H9 (cell line): ENCODE results near the gene HILPDA. TPM values are rescaled to one million over a fixed set of nuclear protein-coding genes. Genes with fewer than 3 reads are reported as not detected.

Experiments
- DNase-seq: peaks from one replicate; pipeline ENCODE4 v3.0.0-alpha.2; 2017
- H2AFZ ChIP-seq: one replicate; pipeline ENCODE4 v1.6.1; 2013; ENCODE audit warnings: mild to moderate bottlenecking, low read length, control low read depth, moderate library complexity
- H2AK5ac ChIP-seq: 2 replicates; pipeline ENCODE4 v1.6.1; 2013; ENCODE audit warnings: low read length, control low read depth, mixed read lengths; ENCODE audit not compliant: insufficient read length
- H2BK120ac ChIP-seq: one replicate; pipeline ENCODE4 v1.6.1; 2013; ENCODE audit warnings: low read depth, mild to moderate bottlenecking, low read length, control low read depth, inconsistent platforms; ENCODE audit not compliant: poor library complexity, severe bottlenecking
- H2BK12ac ChIP-seq: 2 replicates; pipeline ENCODE4 v1.6.1; 2013; ENCODE audit warnings: low read length, control low read depth, mixed read lengths, low read depth; ENCODE audit not compliant: insufficient read length
- H2BK15ac ChIP-seq: 2 replicates; pipeline ENCODE4 v1.6.1; 2013; ENCODE audit warnings: low read depth, low read length, control low read depth
- H2BK20ac ChIP-seq: one replicate; pipeline ENCODE4 v1.6.1; 2013; ENCODE audit warnings: low read depth, mild to moderate bottlenecking, low read length, control low read depth, inconsistent platforms; ENCODE audit not compliant: poor library complexity, severe bottlenecking
- H2BK5ac ChIP-seq: 2 replicates; pipeline ENCODE4 v1.6.1; 2013; ENCODE audit warnings: low read length, control low read depth, mixed read lengths; ENCODE audit not compliant: insufficient read length
- H3K14ac ChIP-seq: 2 replicates; pipeline ENCODE4 v1.6.1; 2013; ENCODE audit warnings: low read length, control low read depth; ENCODE audit not compliant: insufficient read depth
- H3K18ac ChIP-seq: 2 replicates; pipeline ENCODE4 v1.6.1; 2013; ENCODE audit warnings: low read depth, mild to moderate bottlenecking, mixed read lengths, low read length, control low read depth; ENCODE audit not compliant: insufficient read length
- H3K23ac ChIP-seq: 2 replicates; pipeline ENCODE4 v1.6.1; 2013; ENCODE audit warnings: low read length, control low read depth, mixed read lengths, low read depth; ENCODE audit not compliant: insufficient read length
- H3K23me2 ChIP-seq: 2 replicates; pipeline ENCODE4 v1.6.1; 2013; ENCODE audit warnings: low read depth, mild to moderate bottlenecking, mixed read lengths, low read length, control low read depth; ENCODE audit not compliant: insufficient read length, poor library complexity, severe bottlenecking
- H3K27ac ChIP-seq: 2 replicates; pipeline ENCODE4 v1.5.1; 2013; ENCODE audit warnings: low read length, control low read depth, mixed read lengths, low read depth; ENCODE audit not compliant: insufficient read length
- H3K27me3 ChIP-seq: 2 replicates; pipeline ENCODE4 v1.6.1; 2013; ENCODE audit warnings: low read length, control low read depth, inconsistent platforms; ENCODE audit not compliant: insufficient read depth
- H3K4ac ChIP-seq: 2 replicates; pipeline ENCODE4 v1.6.1; 2013; ENCODE audit warnings: low read depth, mild to moderate bottlenecking, control low read depth, inconsistent platforms, low read length, moderate library complexity
- H3K4me1 ChIP-seq: 2 replicates; pipeline ENCODE4 v1.6.1; 2013; ENCODE audit warnings: low read length, control low read depth, inconsistent platforms; ENCODE audit not compliant: insufficient read depth
- H3K4me2 ChIP-seq: 2 replicates; pipeline ENCODE4 v1.6.1; 2013; ENCODE audit warnings: low read length, control low read depth, mixed read lengths; ENCODE audit not compliant: insufficient read length, insufficient read depth
- H3K56ac ChIP-seq: 2 replicates; pipeline ENCODE4 v1.6.1; 2013; ENCODE audit warnings: low read depth, mild to moderate bottlenecking, mixed read lengths, low read length, control low read depth; ENCODE audit not compliant: insufficient read length
- H3K79me1 ChIP-seq: 2 replicates; pipeline ENCODE4 v1.6.1; 2013; ENCODE audit warnings: low read depth, mild to moderate bottlenecking, moderate library complexity, low read length, control low read depth, inconsistent platforms; ENCODE audit not compliant: insufficient read depth, poor library complexity, severe bottlenecking
- H3K79me2 ChIP-seq: 2 replicates; pipeline ENCODE4 v1.6.1; 2013; ENCODE audit warnings: low read length, control low read depth, inconsistent platforms; ENCODE audit not compliant: insufficient read depth
- H3K9ac ChIP-seq: 2 replicates; pipeline ENCODE4 v1.6.1; 2013; ENCODE audit warnings: low read length, control low read depth, mixed read lengths; ENCODE audit not compliant: insufficient read length; ENCODE audit errors: extremely low read depth
- H3K9me3 ChIP-seq: one replicate; pipeline ENCODE4 v1.6.1; 2013; ENCODE audit warnings: low read depth, low read length, inconsistent platforms; ENCODE audit not compliant: control insufficient read depth
- H3T11ph ChIP-seq: one replicate; pipeline ENCODE4 v1.6.1; 2013; ENCODE audit warnings: mild to moderate bottlenecking, low read length, control low read depth, inconsistent platforms
- H4K20me1 ChIP-seq: one replicate; pipeline ENCODE4 v1.6.1; 2013; ENCODE audit not compliant: control insufficient read depth, insufficient read length, insufficient read depth
- H4K5ac ChIP-seq: 2 replicates; pipeline ENCODE4 v1.6.1; 2013; ENCODE audit warnings: low read depth, mild to moderate bottlenecking, mixed read lengths, low read length, control low read depth; ENCODE audit not compliant: insufficient read length
- H4K8ac ChIP-seq: replicated peaks from 2 replicates; pipeline ENCODE4 v1.6.1; 2013; ENCODE audit warnings: low read length, control low read depth, mixed read lengths, low read depth; ENCODE audit not compliant: insufficient read length
- H4K91ac ChIP-seq: 2 replicates; pipeline ENCODE4 v1.6.1; 2013; ENCODE audit warnings: low read depth, mild to moderate bottlenecking, moderate library complexity, mixed read lengths, low read length, control low read depth; ENCODE audit not compliant: insufficient read length
- H3K27ac Mint-ChIP-seq, 3 experiments: 2 replicates in 2 of 3; 3 replicates in 1 of 3; pipeline ENCODE4 v1.8.0; 2020 to 2021; ENCODE audit warnings: mixed read lengths in 3 of 3, mild to moderate bottlenecking in 1 of 3, moderate library complexity in 1 of 3
- H3K27me3 Mint-ChIP-seq: 2 replicates; pipeline ENCODE4 v1.8.0; 2021; ENCODE audit warnings: low read depth, mild to moderate bottlenecking, moderate library complexity, mixed read lengths
- H3K36me3 Mint-ChIP-seq, 3 experiments: 2 replicates in 2 of 3; 3 replicates in 1 of 3; pipeline ENCODE4 v1.8.0; 2020 to 2021; ENCODE audit warnings: low read depth in 3 of 3, mixed read lengths in 3 of 3; ENCODE audit not compliant: insufficient read depth in 1 of 3
- H3K4me1 Mint-ChIP-seq, 2 experiments: 2 replicates each; pipeline ENCODE4 v1.8.0; 2020; ENCODE audit warnings: mixed read lengths in 2 of 2
- H3K4me3 Mint-ChIP-seq, 2 experiments: 2 replicates in 1 of 2; 3 replicates in 1 of 2; pipeline ENCODE4 v1.8.0; 2020 to 2021; ENCODE audit warnings: mild to moderate bottlenecking in 2 of 2, mixed read lengths in 2 of 2, moderate library complexity in 1 of 2
- H3K9me3 Mint-ChIP-seq, 2 experiments: 2 replicates in 1 of 2; 3 replicates in 1 of 2; pipeline ENCODE4 v1.8.0; 2020; ENCODE audit warnings: mild to moderate bottlenecking in 2 of 2, mixed read lengths in 2 of 2, moderate library complexity in 1 of 2
- CTCF ChIP-seq: fragments of 200-600 bp; sonication (generic); conservative IDR thresholded peaks from 3 replicates; pipeline ENCODE4 v1.8.0; 2021; ENCODE audit warnings: antibody characterized with exemption, mild to moderate bottlenecking
- WGBS: extraction: QIAGEN DNeasy Blood & Tissue Kit; methylation state at CpG from one replicate; pipeline ENCODE4 v1.1.7; 2013; ENCODE audit warnings: missing lambda C conversion rate, low lambda C conversion rate, mixed read lengths; ENCODE audit not compliant: insufficient read length; ENCODE audit errors: extremely low coverage; 5-methylcytosine and 5-hydroxymethylcytosine counted together
- total RNA-seq: library from RNA; stranded (reverse); gene quantifications from 2 replicates; pipeline ENCODE4 v1.2.1, GENCODE V29; 2021

The HILPDA gene
- total RNA-seq, 1 experiment from 2014 or later: 23.3 TPM

DNA sequence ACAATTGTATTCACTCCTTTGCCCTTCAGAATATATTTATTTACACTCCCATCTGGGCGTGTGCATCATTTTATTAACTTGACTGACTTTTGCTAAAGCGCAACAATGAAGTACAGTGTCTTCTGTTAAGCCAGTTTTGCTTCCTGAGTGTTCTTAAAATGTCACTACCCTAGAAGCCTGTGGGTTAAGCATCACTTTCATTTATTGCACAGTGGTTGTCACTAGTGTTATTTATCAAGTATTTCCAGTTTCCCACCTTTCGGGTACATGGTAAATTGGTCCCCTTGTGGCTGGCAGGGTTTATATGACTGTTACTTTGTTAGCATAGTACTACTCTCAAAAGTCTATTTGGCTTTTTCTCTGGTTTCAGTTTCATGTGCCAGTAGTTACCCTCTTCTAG lies 3.3 kb downstream of the HILPDA start:
- Histone ChIP-seq H3K4ac (no peak overlapping the region), H2BK12ac (no peak overlapping the region), H3K4me1 (no peaks in the 10 kb centered on the region), H3K9me3 (no peaks in the 10 kb centered on the region), H3K79me2 (peaks cover 9% of the 10 kb centered on the region; the same call in 1 of the 2 replicates), H2AK5ac (no peak overlapping the region), H2BK120ac (no peak overlapping the region), H4K8ac (no peak overlapping the region), H3K27ac (no peak overlapping the region), H3K23me2 (peaks cover 6% of the 10 kb centered on the region), H2BK15ac (no peak overlapping the region), H3K9ac (no peak overlapping the region), H2AFZ (no peak overlapping the region), H3T11ph (no peak overlapping the region), H3K56ac (no peak overlapping the region), H3K4me2 (no peak overlapping the region), H3K27me3 (no peaks in the 10 kb centered on the region), H4K5ac (no peak overlapping the region), H4K91ac (no peak overlapping the region), H3K14ac (no peak overlapping the region), H3K79me1 (no peaks in the 10 kb centered on the region), H4K20me1 (no peaks in the 10 kb centered on the region), H2BK5ac (no peak overlapping the region), H3K23ac (no peak overlapping the region), H2BK20ac (no peak overlapping the region), H3K18ac (no peak overlapping the region)
- no CpG with 5 or more reads among the region's 3 CpGs for WGBS
- peaks cover 26 to 46% (median 34%) of the 10 kb centered on the region in 3 experiments for H3K36me3 Mint-ChIP-seq
- no peaks in the 10 kb centered on the region; the same call in 1 of the 2 replicates for H3K27me3 Mint-ChIP-seq
- no peak for DNase-seq
- peaks cover 40 to 47% of the 10 kb centered on the region in 2 experiments for H3K4me1 Mint-ChIP-seq
- TF ChIP-seq CTCF: no peak
- H3K27ac Mint-ChIP-seq: 0 out of 7 replicates have a peak overlapping the region, but pooled peaks of 1 of the 3 experiments have one; percentile 12
- H3K9me3 Mint-ChIP-seq: peaks cover 10 to 11% of the 10 kb centered on the region in 2 experiments
- H3K4me3 Mint-ChIP-seq: no peak overlapping the region; a peak in 1 of 5 replicates
